Fibroblast of the aortic adventitia (primary cell): ENCODE results near the gene ACSBG1. TPM values are rescaled to one million over a fixed set of nuclear protein-coding genes. Genes with fewer than 3 reads are reported as not detected.

Experiments used
- DNase-seq: peaks from one replicate; pipeline ENCODE4 v3.0.0-alpha.2; 2010; ENCODE audit warnings: low read depth
- H3K4me3 ChIP-seq: 2 replicates; pipeline ENCODE4 v1.5.1; 2011; ENCODE audit warnings: low read depth, mild to moderate bottlenecking, control low read depth, low read length, moderate library complexity
- total RNA-seq: library from RNA; depleted of rRNA; stranded (reverse); fragments of >200 nt; gene quantifications from 2 replicates; pipeline ENCODE4 v1.2.3, GENCODE V29; 2012; ENCODE audit warnings: low replicate concordance
- TF ChIP-seq, protein P1 (sequence below): IDR thresholded peaks from 2 replicates; pipeline ENCODE4 v1.5.1; 2011; ENCODE audit warnings: mild to moderate bottlenecking, low read length, control low read depth, inconsistent platforms; ENCODE audit not compliant: insufficient read depth

The ACSBG1 gene
- total RNA-seq, 1 donor, result under 0.01 TPM

GRCh38 chr15:78212546-78213424 is 21.6 kb downstream of the ACSBG1 start:
- no peak overlapping the region for H3K4me3 ChIP-seq
- TF ChIP-seq, protein P1, sequence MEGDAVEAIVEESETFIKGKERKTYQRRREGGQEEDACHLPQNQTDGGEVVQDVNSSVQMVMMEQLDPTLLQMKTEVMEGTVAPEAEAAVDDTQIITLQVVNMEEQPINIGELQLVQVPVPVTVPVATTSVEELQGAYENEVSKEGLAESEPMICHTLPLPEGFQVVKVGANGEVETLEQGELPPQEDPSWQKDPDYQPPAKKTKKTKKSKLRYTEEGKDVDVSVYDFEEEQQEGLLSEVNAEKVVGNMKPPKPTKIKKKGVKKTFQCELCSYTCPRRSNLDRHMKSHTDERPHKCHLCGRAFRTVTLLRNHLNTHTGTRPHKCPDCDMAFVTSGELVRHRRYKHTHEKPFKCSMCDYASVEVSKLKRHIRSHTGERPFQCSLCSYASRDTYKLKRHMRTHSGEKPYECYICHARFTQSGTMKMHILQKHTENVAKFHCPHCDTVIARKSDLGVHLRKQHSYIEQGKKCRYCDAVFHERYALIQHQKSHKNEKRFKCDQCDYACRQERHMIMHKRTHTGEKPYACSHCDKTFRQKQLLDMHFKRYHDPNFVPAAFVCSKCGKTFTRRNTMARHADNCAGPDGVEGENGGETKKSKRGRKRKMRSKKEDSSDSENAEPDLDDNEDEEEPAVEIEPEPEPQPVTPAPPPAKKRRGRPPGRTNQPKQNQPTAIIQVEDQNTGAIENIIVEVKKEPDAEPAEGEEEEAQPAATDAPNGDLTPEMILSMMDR, result no peak
- DNase-seq, result peak; percentile 55

GRCh38 chr15:78212008-78212407 is 22.4 kb downstream of the ACSBG1 start:
- TF ChIP-seq, protein P1, result no peak
- no peak overlapping the region for H3K4me3 ChIP-seq
- DNase-seq, result no peak

DNA sequence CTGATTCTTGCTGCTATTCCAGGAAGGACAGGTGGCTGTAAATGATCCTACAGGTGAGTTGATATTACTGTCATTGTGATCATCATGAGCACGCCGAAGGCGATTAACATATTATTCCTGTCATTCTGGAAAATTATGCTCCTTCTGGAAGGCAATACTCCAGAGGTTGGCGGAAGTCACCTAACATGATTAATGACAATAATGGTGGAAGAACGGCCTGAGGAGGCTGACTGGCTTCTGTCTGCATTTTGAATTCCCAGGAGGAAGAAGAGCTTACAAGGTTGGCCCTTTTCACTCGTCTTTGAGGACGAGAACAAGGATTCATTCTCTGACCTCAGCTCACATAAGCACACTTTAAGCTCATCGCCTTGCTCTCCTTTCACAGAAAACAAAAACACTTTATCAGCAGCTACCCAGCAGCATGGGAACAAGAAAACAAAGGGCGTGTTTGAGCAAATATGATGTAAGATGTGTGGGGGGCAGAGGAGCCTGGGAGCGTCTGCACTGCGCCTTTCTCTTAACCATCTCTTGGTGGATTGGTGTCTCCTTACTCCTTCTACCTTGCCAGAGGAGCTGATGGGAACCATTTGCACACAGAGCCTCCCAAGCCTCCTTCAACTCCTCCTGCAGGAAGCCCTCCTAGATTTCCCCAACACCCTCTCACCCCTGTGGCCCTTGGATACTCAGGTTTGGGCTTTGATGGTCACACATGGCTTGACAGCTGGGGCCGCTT is 23.0 kb downstream of the ACSBG1 start:
- DNase-seq, result no peak
- H3K4me3 ChIP-seq, result no peak overlapping the region
- TF ChIP-seq, protein P1, result no peak

GRCh38 chr15:78210349-78210717 is 24.0 kb downstream of the ACSBG1 start:
- TF ChIP-seq, protein P1, result no peak
- H3K4me3 ChIP-seq, result no peak overlapping the region
- DNase-seq, result no peak

GRCh38 chr15:78209646-78210348 is 24.6 kb downstream of the ACSBG1 start:
- no peak overlapping the region for H3K4me3 ChIP-seq
- peak; percentile 27 for DNase-seq
- TF ChIP-seq, protein P1, result no peak

DNA sequence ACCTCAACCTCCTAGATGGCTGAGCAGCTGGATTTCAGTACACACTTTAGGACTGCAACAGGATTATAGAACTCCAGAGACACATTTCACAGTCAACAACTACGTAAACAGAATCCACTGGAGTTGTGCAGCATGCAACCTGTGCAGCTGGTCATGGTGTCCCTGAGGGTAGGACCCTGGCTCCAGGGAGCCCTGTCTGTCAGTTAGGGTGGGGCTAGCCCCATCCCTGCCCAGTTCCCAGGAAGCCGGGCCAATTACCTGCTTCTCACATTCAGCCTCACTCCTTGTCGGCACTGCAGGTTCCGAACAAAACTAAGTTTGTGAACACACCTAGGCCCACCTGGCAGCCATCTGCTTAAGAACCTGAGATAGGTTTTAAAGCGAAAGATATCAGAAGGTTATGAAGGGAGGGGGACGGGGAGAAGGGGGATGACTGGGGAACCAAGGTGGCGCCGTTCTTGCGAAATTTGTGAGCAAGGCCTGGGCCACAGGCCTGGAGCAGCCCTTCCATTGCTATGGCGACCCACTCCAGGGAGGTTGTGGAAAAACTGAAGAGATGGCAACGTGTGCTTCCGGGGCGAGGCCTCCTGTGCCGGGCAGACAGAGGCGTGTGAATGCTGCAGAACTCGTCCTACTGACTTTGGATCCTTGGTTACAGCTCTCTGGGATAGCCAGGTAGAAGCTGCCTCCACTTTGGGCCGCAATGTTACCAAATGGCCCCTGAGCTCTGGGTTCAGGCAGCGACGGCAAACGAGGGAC is 25.3 kb downstream of the ACSBG1 start:
- H3K4me3 ChIP-seq, result no peak overlapping the region
- DNase-seq, result no peak
- TF ChIP-seq, protein P1, result no peak
